Mucosa of gallbladder (tissue), 1 donor: ENCODE data around the gene DNAH10. TPM values are rescaled to one million over a fixed set of nuclear protein-coding genes. Genes with fewer than 3 reads are reported as not detected.
"Not testable (repeated sequence)": the region's sequence is repeated elsewhere in the genome, so short reads cannot be mapped to it uniquely, and the experiment has no call there.

ENCODE experiments used
- DNase-seq: peaks from one replicate; pipeline ENCODE4 v3.0.0-alpha.2; 2020; ENCODE audit warnings: low spot score
- total RNA-seq: library from RNA; stranded (reverse); gene quantifications from one replicate; pipeline ENCODE4 v1.2.1, GENCODE V29; 2021
- donor health status: DM: no; HTN: no; CAD: no.

The DNAH10 gene
- total RNA-seq, 1 donor from 2014 or later, result 0.23 TPM

GRCh38 chr12:123789422-123789821, 27.3 kb downstream of the DNAH10 start:
- DNase-seq, result not testable (repeated sequence)

GRCh38 chr12:123790905-123791467, 28.9 kb downstream of the DNAH10 start:
- DNase-seq, result no peak

GRCh38 chr12:123794027-123794426, 31.9 kb downstream of the DNAH10 start:
- DNase-seq, result no peak

GRCh38 chr12:123798518-123798917, 36.4 kb downstream of the DNAH10 start:
- no peak for DNase-seq

- DNase-seq, result no peak
Observed at GRCh38 chr12:123799227-123799626, 37.1 kb downstream of the DNAH10 start.

- DNase-seq, result no peak
Observed at GRCh38 chr12:123801573-123802178, 39.6 kb downstream of the DNAH10 start.

- no peak for DNase-seq
Observed at GRCh38 chr12:123805173-123805572, 43.1 kb downstream of the DNAH10 start.

GRCh38 chr12:123807002-123807401, 44.9 kb downstream of the DNAH10 start:
- DNase-seq, result no peak

- no peak for DNase-seq
Observed at GRCh38 chr12:123807670-123808069, 45.6 kb downstream of the DNAH10 start.

- DNase-seq, result no peak
Observed at GRCh38 chr12:123808167-123808566, 46.1 kb downstream of the DNAH10 start.

- DNase-seq, result no peak
Observed at GRCh38 chr12:123813349-123813748, 51.2 kb downstream of the DNAH10 start.

GRCh38 chr12:123815968-123816367, 53.9 kb downstream of the DNAH10 start:
- no peak for DNase-seq

- DNase-seq, result no peak
Observed at GRCh38 chr12:123816896-123817537, 54.9 kb downstream of the DNAH10 start.

GRCh38 chr12:123822804-123823203, 60.7 kb downstream of the DNAH10 start:
- DNase-seq, result no peak

- DNase-seq, result no peak
Observed at GRCh38 chr12:123828120-123828519, 66.0 kb downstream of the DNAH10 start.

GRCh38 chr12:123828854-123829547, 66.9 kb downstream of the DNAH10 start:
- no peak for DNase-seq

GRCh38 chr12:123829561-123829960, 67.5 kb downstream of the DNAH10 start:
- no peak for DNase-seq

- DNase-seq, result no peak
Observed at GRCh38 chr12:123830675-123831074, 68.6 kb downstream of the DNAH10 start.

- no peak for DNase-seq
Observed at GRCh38 chr12:123832052-123832451, 70.0 kb downstream of the DNAH10 start.

- DNase-seq, result no peak
Observed at GRCh38 chr12:123833830-123834229, 71.7 kb downstream of the DNAH10 start.

- no peak for DNase-seq
Observed at GRCh38 chr12:123834845-123835244, 72.7 kb downstream of the DNAH10 start.

GRCh38 chr12:123836292-123836691, 74.2 kb downstream of the DNAH10 start:
- DNase-seq, result no peak

- DNase-seq, result no peak
Observed at GRCh38 chr12:123839826-123840225, 77.7 kb downstream of the DNAH10 start.
